ENCODE measurements around the gene ANKFN1. TPM values are rescaled to one million over a fixed set of nuclear protein-coding genes. Genes with fewer than 3 reads are reported as not detected.

Gene ANKFN1
- total RNA-seq, 1 experiment from 2014 or later, result 0.49 TPM

DNA sequence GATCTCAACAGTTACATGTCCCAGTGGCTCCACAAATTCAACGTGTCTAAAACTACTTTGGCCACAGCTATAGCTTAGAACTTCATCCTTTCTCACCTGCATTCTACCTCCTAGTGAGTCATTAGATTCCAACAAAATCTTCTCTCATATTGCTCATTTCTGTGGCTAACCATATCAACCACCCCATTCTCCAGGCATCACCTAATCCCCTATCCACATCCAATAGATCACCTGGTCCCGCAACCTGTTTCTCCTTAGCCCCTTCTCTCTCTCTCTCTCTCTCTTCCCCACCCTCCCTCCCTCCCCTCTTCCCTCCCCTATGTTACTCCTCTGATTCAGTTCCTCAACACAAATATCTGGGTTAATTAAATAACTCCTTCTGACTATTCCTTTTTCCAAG is 64.6 kb downstream of the ANKFN1 start:
- Mint-ChIP-seq H3K4me1 (ENCODE audit: insufficient read depth, unreplicated experiment) (peaks cover 6% of the 10 kb centered on the region), H3K36me3 (ENCODE audit: insufficient read depth, unreplicated experiment) (no peaks in the 10 kb centered on the region), H3K4me3 (ENCODE audit: unreplicated experiment) (no peak overlapping the region), H3K9me3 (ENCODE audit: unreplicated experiment) (no peaks in the 10 kb centered on the region), H3K27me3 (ENCODE audit: insufficient read depth, unreplicated experiment) (no peaks in the 10 kb centered on the region), H3K27ac (ENCODE audit: low read depth, unreplicated experiment) (no peak overlapping the region)
- intact Hi-C loops (cut with micrococcal nuclease), result no loop called here
- TF ChIP-seq, protein P1, sequence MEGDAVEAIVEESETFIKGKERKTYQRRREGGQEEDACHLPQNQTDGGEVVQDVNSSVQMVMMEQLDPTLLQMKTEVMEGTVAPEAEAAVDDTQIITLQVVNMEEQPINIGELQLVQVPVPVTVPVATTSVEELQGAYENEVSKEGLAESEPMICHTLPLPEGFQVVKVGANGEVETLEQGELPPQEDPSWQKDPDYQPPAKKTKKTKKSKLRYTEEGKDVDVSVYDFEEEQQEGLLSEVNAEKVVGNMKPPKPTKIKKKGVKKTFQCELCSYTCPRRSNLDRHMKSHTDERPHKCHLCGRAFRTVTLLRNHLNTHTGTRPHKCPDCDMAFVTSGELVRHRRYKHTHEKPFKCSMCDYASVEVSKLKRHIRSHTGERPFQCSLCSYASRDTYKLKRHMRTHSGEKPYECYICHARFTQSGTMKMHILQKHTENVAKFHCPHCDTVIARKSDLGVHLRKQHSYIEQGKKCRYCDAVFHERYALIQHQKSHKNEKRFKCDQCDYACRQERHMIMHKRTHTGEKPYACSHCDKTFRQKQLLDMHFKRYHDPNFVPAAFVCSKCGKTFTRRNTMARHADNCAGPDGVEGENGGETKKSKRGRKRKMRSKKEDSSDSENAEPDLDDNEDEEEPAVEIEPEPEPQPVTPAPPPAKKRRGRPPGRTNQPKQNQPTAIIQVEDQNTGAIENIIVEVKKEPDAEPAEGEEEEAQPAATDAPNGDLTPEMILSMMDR (IDR thresholded peaks at IDR 0.05; ENCODE audit: unreplicated experiment), result no peak
- no TSS peak for BruUV-seq (replicated peaks)
- DNase-seq (ENCODE audit: unreplicated experiment), result no peak
- ChIA-PET CTCF (no interaction called here), POLR2A (interaction anchor here (0.7 kb wide), 1 partner anchor 518 kb away, joined by 3 read pairs; no protein-coding TSS in a partner anchor)

DNA sequence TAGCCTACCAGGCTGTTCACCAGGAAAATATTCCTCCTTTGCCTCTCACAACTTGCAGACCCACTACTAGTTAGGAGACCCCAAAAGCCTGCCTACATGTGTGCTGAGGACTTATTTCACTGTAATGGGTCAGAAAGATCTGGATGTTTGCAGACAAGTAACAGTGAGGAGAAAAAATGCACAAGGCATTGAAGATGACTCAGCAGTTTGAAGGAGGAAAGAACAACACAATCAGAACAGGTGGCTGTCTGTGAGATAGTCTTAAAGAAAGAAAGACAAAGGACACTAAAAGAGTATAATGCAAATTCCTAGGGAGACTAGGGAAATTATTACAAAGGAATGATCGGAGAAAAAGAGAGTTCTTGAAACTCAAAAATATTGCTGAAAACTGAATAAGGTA is 69.0 kb downstream of the ANKFN1 start:
- Mint-ChIP-seq H3K27me3 (ENCODE audit: insufficient read depth, unreplicated experiment) (no peaks in the 10 kb centered on the region), H3K4me1 (ENCODE audit: insufficient read depth, unreplicated experiment) (peaks cover 6% of the 10 kb centered on the region), H3K9me3 (ENCODE audit: unreplicated experiment) (no peaks in the 10 kb centered on the region), H3K4me3 (ENCODE audit: unreplicated experiment) (no peak overlapping the region), H3K36me3 (ENCODE audit: insufficient read depth, unreplicated experiment) (no peaks in the 10 kb centered on the region), H3K27ac (ENCODE audit: low read depth, unreplicated experiment) (no peak overlapping the region)
- no TSS peak for BruUV-seq (replicated peaks)
- ChIA-PET CTCF (interaction anchor here (1.0 kb wide), 1 partner anchor 9 kb away, joined by 3 read pairs; no protein-coding TSS in a partner anchor), POLR2A (no interaction called here)
- TF ChIP-seq, protein P1 (IDR thresholded peaks at IDR 0.05; ENCODE audit: unreplicated experiment), result no peak
- intact Hi-C loops (cut with micrococcal nuclease), result no loop called here
- DNase-seq (ENCODE audit: unreplicated experiment), result no peak

DNA sequence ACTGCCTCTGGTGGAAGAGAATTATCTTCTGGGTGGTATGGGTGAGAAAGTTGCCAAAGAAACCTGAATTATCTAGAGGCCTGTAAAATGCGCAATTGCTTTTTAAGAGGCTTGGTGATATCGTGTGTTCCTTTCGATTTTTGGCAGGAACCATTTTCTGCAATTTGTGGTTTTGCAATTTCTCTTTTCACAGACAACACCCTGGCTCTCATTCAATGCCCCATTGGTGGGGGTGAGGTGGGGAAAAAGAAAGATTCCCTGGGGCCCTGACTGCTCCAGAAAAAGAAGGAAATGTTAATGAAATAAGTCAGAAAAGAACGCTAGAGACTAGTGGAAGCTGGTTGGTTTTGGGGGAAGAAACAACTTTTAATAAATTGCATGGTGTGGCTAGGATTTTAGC is 77.4 kb downstream of the ANKFN1 start:
- H3K4me1 Mint-ChIP-seq (ENCODE audit: insufficient read depth, unreplicated experiment), result peaks cover 9% of the 10 kb centered on the region
- DNase-seq (ENCODE audit: unreplicated experiment), result peak; percentile 47
- H3K27me3 Mint-ChIP-seq (ENCODE audit: insufficient read depth, unreplicated experiment), result no peaks in the 10 kb centered on the region
- no peaks in the 10 kb centered on the region for H3K36me3 Mint-ChIP-seq (ENCODE audit: insufficient read depth, unreplicated experiment)
- TF ChIP-seq, protein P1 (IDR thresholded peaks at IDR 0.05; ENCODE audit: unreplicated experiment), result no peak
- ChIA-PET CTCF (interaction anchor here (1.2 kb wide), 1 partner anchor 8 kb away, joined by 3 read pairs; no protein-coding TSS in a partner anchor), POLR2A (no interaction called here)
- no peaks in the 10 kb centered on the region for H3K9me3 Mint-ChIP-seq (ENCODE audit: unreplicated experiment)
- H3K4me3 Mint-ChIP-seq (ENCODE audit: unreplicated experiment), result peak overlapping the region; percentile 22
- intact Hi-C loops (cut with micrococcal nuclease), result no loop called here
- peak overlapping the region; percentile 9 for H3K27ac Mint-ChIP-seq (ENCODE audit: low read depth, unreplicated experiment)
- BruUV-seq (replicated peaks), result no TSS peak

DNA sequence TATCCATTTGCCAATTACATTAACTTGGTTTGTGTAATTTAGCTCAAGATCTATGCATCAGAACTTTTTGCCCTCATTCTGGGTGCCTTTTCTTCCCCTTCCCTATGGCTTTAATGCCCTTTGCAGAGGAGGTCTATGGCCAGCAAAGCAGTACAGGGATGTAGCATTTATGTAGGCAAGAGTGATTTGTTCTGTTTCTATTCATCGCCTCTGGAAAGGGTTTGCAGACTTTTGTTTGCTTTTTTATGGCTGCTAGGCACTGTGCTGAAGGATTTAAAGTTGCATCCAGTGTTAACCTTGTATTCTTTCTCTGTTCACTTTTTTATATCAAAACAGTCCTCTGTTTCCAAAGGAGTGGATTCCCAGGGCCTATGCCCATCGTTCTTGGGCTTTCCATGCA is 78.0 kb downstream of the ANKFN1 start:
- POLR2A ChIA-PET, result interaction anchor here (0.5 kb wide), 1 partner anchor 27 kb away, joined by 3 read pairs; no protein-coding TSS in a partner anchor
- CTCF ChIA-PET, result interaction anchor here (1.2 kb wide), 1 partner anchor 8 kb away, joined by 3 read pairs; no protein-coding TSS in a partner anchor
- TF ChIP-seq, protein P1 (IDR thresholded peaks at IDR 0.05; ENCODE audit: unreplicated experiment), result no peak
- Mint-ChIP-seq H3K27me3 (ENCODE audit: insufficient read depth, unreplicated experiment) (no peaks in the 10 kb centered on the region), H3K36me3 (ENCODE audit: insufficient read depth, unreplicated experiment) (no peaks in the 10 kb centered on the region), H3K4me1 (ENCODE audit: insufficient read depth, unreplicated experiment) (peaks cover 9% of the 10 kb centered on the region), H3K9me3 (ENCODE audit: unreplicated experiment) (no peaks in the 10 kb centered on the region), H3K4me3 (ENCODE audit: unreplicated experiment) (peak overlapping the region; percentile 22), H3K27ac (ENCODE audit: low read depth, unreplicated experiment) (no peak overlapping the region)
- no TSS peak for BruUV-seq (replicated peaks)
- intact Hi-C loops (cut with micrococcal nuclease), result no loop called here
- DNase-seq (ENCODE audit: unreplicated experiment), result no peak

Data from MCF 10A (cell line).